Esophagus mucosa (tissue), 1 donor: ENCODE measurements around the gene KRT8. TPM values are rescaled to one million over a fixed set of nuclear protein-coding genes. Genes with fewer than 3 reads are reported as not detected.

Experiments used
- ATAC-seq: fragments of 200-7000 bp; cut with Tn5 transposase; one replicate; pipeline ENCODE4 v1.9.1; 2020
- total RNA-seq: library from RNA; stranded (reverse); gene quantifications from one replicate; pipeline ENCODE4 v1.2.4, GENCODE V29; 2023
- donor health status: DM: yes; HTN: yes; CAD: no.

The KRT8 gene
- total RNA-seq, 1 donor from 2014 or later: 40.1 TPM

GRCh38 chr12:52847335-52848102, 57.4 kb downstream of the KRT8 start:
- peak; percentile 78 for ATAC-seq

Other genes with a start within 250 kb of the KRT8 start
- gene KRT1, start 224.7 kb downstream of the KRT8 start, total RNA-seq: 2.5 TPM
- not detected for gene KRT77, start 201.6 kb downstream of the KRT8 start, total RNA-seq
- 0.08 TPM for gene KRT76, start 127.7 kb downstream of the KRT8 start, total RNA-seq
- 1.0 TPM for gene KRT3, start 109.0 kb downstream of the KRT8 start, total RNA-seq
- gene KRT4, start 91.0 kb downstream of the KRT8 start, total RNA-seq: 1,080 TPM
- 0.32 TPM for gene KRT79, start 70.8 kb downstream of the KRT8 start, total RNA-seq
- 291 TPM for gene KRT78, start 56.1 kb downstream of the KRT8 start, total RNA-seq
- gene KRT18, start 44.0 kb upstream of the KRT8 start, total RNA-seq: 80.0 TPM
- gene EIF4B, start 101.4 kb upstream of the KRT8 start, total RNA-seq: 344 TPM
- gene TNS2, start 145.0 kb upstream of the KRT8 start, total RNA-seq: 10.6 TPM
- gene SPRYD3, start 174.3 kb upstream of the KRT8 start, total RNA-seq: 29.3 TPM
- gene IGFBP6, start 192.6 kb upstream of the KRT8 start, total RNA-seq: 50.5 TPM
- gene SOAT2, start 198.4 kb upstream of the KRT8 start, total RNA-seq: not detected